B cell (primary cell): ENCODE results near the gene COMT. TPM values are rescaled to one million over a fixed set of nuclear protein-coding genes. Genes with fewer than 3 reads are reported as not detected.

Experiments used
- ATAC-seq: fragments of 200-7000 bp; cut with Tn5 transposase; one replicate; pipeline ENCODE4 v1.10.0; 2021; ENCODE audit warnings: low read depth, mild to moderate bottlenecking, moderate number of reproducible peaks, moderate library complexity
- CTCF ChIA-PET: fragments of 350-600 bp; sonication (Branson Sonifier 250); formaldehyde crosslinking; loops from one replicate; lab custom pipeline; 2021; ENCODE audit warnings: antibody characterized with exemption, inconsistent platforms; lab: Charles Lee
- POLR2A ChIA-PET: fragments of 350-600 bp; sonication (Branson Sonifier 250); formaldehyde crosslinking; loops from one replicate; lab custom pipeline; 2021; ENCODE audit warnings: antibody characterized with exemption; lab: Charles Lee
- DNase-seq: peaks from one replicate; pipeline ENCODE4 v3.0.0; 2013
- H2AFZ ChIP-seq: 2 replicates; pipeline ENCODE4 v1.6.1; 2012; ENCODE audit warnings: mild to moderate bottlenecking, low read depth, low read length; ENCODE audit not compliant: insufficient read depth, poor library complexity, severe bottlenecking
- H3K27ac ChIP-seq, 2 donors: 1 replicate in 1 of 2; 2 replicates in 1 of 2; pipeline ENCODE4 v1.5.1; 2012 to 2013; ENCODE audit warnings: low read length in 2 of 2, mild to moderate bottlenecking in 2 of 2, moderate library complexity in 1 of 2
- H3K27me3 ChIP-seq, 4 experiments: fragments of 200-600 bp in 1 of 4; sonication (generic) in 1 of 4; replicated peaks in 1 of 4; 1 replicate in 2 of 4; 2 replicates in 2 of 4; pipeline versions ENCODE4 v1.6.1 to v1.7.0; 2013 to 2016; ENCODE audit warnings: low read length in 3 of 4, mild to moderate bottlenecking in 2 of 4, mixed read lengths in 1 of 4, moderate library complexity in 1 of 4; ENCODE audit not compliant: insufficient read depth in 4 of 4, control insufficient read depth in 3 of 4; ENCODE audit errors: control extremely low read depth in 1 of 4
- H3K36me3 ChIP-seq, 2 experiments: replicated peaks in 1 of 2; 1 replicate in 1 of 2; 2 replicates in 1 of 2; pipeline versions ENCODE4 v1.6.1 to v1.7.1; 2013; ENCODE audit warnings: low read length in 1 of 2; ENCODE audit not compliant: insufficient read depth in 2 of 2, control insufficient read depth in 1 of 2; ENCODE audit errors: control extremely low read depth in 1 of 2, extremely low read depth in 1 of 2
- H3K4me1 ChIP-seq, 2 donors: fragments of 200-600 bp in 1 of 2; sonication (generic) in 1 of 2; 1 replicate in 1 of 2; 2 replicates in 1 of 2; pipeline versions ENCODE4 v1.5.1 to v1.6.1; 2013 to 2017; ENCODE audit warnings: low read length in 2 of 2; ENCODE audit not compliant: control insufficient read depth in 2 of 2, insufficient read depth in 2 of 2
- H3K4me2 ChIP-seq: replicated peaks from 2 replicates; pipeline ENCODE3; 2012; ENCODE audit warnings: mild to moderate bottlenecking, low read depth, low read length; ENCODE audit not compliant: poor library complexity, severe bottlenecking
- H3K4me3 ChIP-seq, 5 experiments: fragments of 200-600 bp in 1 of 5; sonication (generic) in 1 of 5; 1 replicate in 3 of 5; 2 replicates in 2 of 5; pipeline versions ENCODE4 v1.5.1 to v1.7.0; 2011 to 2016; ENCODE audit warnings: low read length in 4 of 5, mild to moderate bottlenecking in 4 of 5, low read depth in 2 of 5, control low read depth in 1 of 5, moderate library complexity in 1 of 5; ENCODE audit not compliant: insufficient read depth in 1 of 5; ENCODE audit errors: control extremely low read depth in 1 of 5, extremely low read depth in 1 of 5
- H3K79me2 ChIP-seq: fragments of 200-600 bp; sonication (generic); one replicate; pipeline ENCODE4 v1.6.0; 2016; ENCODE audit warnings: low read length; ENCODE audit not compliant: control insufficient read depth, insufficient read depth
- H3K9ac ChIP-seq: fragments of 200-600 bp; sonication (generic); 2 replicates; pipeline ENCODE4 v1.6.1; 2017; ENCODE audit warnings: mild to moderate bottlenecking, low read length, moderate library complexity
- H3K9me3 ChIP-seq, 3 donors: one replicate each; pipeline versions ENCODE4 v1.6.1 to v1.7.1; 2013; ENCODE audit warnings: low read length in 2 of 3; ENCODE audit not compliant: control insufficient read depth in 2 of 3, insufficient read depth in 1 of 3; ENCODE audit errors: control extremely low read depth in 1 of 3
- H4K20me1 ChIP-seq: 2 replicates; pipeline ENCODE4 v1.6.0; 2012; ENCODE audit warnings: mild to moderate bottlenecking, low read length; ENCODE audit not compliant: insufficient read depth, control insufficient read depth, poor library complexity, severe bottlenecking
- H3K27ac Mint-ChIP-seq: one replicate; pipeline ENCODE4 v1.8.0; 2021; ENCODE audit warnings: mixed read lengths
- H3K27me3 Mint-ChIP-seq: one replicate; pipeline ENCODE4 v1.8.0; 2021; ENCODE audit warnings: mixed read lengths
- H3K4me1 Mint-ChIP-seq: one replicate; pipeline ENCODE4 v1.8.0; 2021; ENCODE audit warnings: mixed read lengths
- H3K4me3 Mint-ChIP-seq: one replicate; pipeline ENCODE4 v1.8.0; 2021; ENCODE audit warnings: mixed read lengths
- H3K9me3 Mint-ChIP-seq: one replicate; pipeline ENCODE4 v1.8.0; 2022; ENCODE audit warnings: mixed read lengths; ENCODE audit not compliant: insufficient read depth
- EZH2 ChIP-seq: IDR thresholded peaks from 2 replicates; pipeline ENCODE4 v1.6.1; 2012; ENCODE audit warnings: borderline replicate concordance, low read depth, mild to moderate bottlenecking, moderate library complexity, low read length; ENCODE audit not compliant: insufficient read depth, poor library complexity, severe bottlenecking
- WGBS: methylation state at CpG from one replicate; pipeline ENCODE4 v1.1.5; 2013; ENCODE audit warnings: missing lambda C conversion rate; ENCODE audit not compliant: insufficient coverage; 5-methylcytosine and 5-hydroxymethylcytosine counted together
- intact Hi-C: fragments of 100-400 bp; cut with micrococcal nuclease; formaldehyde crosslinking; loops from one replicate; pipeline ENCODE4 v1.10.0; 2022
- polyA plus RNA-seq: library from polyadenylated mRNA; depleted of rRNA; stranded (reverse); fragments of >200 nt; gene quantifications from 2 replicates; pipeline ENCODE4 v1.2.3, GENCODE V29; 2012
- total RNA-seq, 2 donors: library from RNA; stranded (reverse); fragments of 120-200 nt in 1 of 2; gene quantifications; 1 replicate in 1 of 2; 2 replicates in 1 of 2; pipeline versions ENCODE4 v1.2.3 to v1.2.4, GENCODE V29; 2013 to 2022
- TF ChIP-seq, protein P1 (sequence below): fragments of 200-600 bp; IDR thresholded peaks from one replicate; pipeline ENCODE4 v1.8.0; 2022; ENCODE audit warnings: antibody characterized with exemption, mild to moderate bottlenecking

COMT gene
- total and polyA plus RNA-seq, 2 donors (not counting 1 experiment from before 2014, with no cell fraction given) = 32.6 to 58.3 TPM

DNA sequence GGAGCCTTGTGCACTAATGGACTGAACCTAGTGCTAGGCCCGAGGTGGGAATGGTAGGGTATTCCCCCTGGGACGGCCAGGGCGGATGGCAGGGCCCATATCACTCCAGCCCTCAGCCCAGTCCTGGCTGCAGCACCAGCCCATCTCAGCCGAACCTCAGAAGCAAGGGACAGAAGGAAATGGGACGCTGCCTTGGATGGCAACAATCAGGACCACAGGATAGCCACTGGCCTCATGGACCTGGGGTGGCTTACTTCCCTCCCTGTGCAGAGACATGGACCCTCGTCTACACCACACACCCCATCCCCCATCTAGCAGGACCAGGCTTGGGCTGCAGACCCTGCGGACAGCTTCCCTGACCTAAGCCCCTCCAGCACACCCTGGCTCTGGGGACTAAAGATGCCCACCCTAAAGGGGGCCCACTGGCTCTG is 50.9 kb downstream of the COMT start:
- CTCF ChIA-PET = no interaction called here
- no peaks in the 10 kb centered on the region for H3K27me3 ChIP-seq
- POLR2A ChIA-PET = no interaction called here
- no peak overlapping the region for H2AFZ ChIP-seq
- H3K9ac ChIP-seq = no peak overlapping the region
- Mint-ChIP-seq H3K4me3 (no peak overlapping the region), H3K27me3 (no peaks in the 10 kb centered on the region), H3K27ac (no peak overlapping the region), H3K4me1 (no peaks in the 10 kb centered on the region), H3K9me3 (no peaks in the 10 kb centered on the region)
- ATAC-seq (no peak), DNase-seq (no peak)
- no peak overlapping the region for H3K4me3 ChIP-seq
- H3K4me2 ChIP-seq = no peak overlapping the region
- no peaks in the 10 kb centered on the region for H3K36me3 ChIP-seq
- H3K27ac ChIP-seq = no peak overlapping the region
- peaks cover 0 to under 1% of the 10 kb centered on the region in 2 donors for H3K4me1 ChIP-seq
- H3K9me3 ChIP-seq = peaks cover 0 to 1% (median 0%) of the 10 kb centered on the region in 3 donors
- no peaks in the 10 kb centered on the region for H4K20me1 ChIP-seq
- 84% methylated on average over 7 of the region's 7 CpGs for WGBS
- no peaks in the 10 kb centered on the region for H3K79me2 ChIP-seq
- intact Hi-C loops = no loop called here
- TF ChIP-seq, protein P1, sequence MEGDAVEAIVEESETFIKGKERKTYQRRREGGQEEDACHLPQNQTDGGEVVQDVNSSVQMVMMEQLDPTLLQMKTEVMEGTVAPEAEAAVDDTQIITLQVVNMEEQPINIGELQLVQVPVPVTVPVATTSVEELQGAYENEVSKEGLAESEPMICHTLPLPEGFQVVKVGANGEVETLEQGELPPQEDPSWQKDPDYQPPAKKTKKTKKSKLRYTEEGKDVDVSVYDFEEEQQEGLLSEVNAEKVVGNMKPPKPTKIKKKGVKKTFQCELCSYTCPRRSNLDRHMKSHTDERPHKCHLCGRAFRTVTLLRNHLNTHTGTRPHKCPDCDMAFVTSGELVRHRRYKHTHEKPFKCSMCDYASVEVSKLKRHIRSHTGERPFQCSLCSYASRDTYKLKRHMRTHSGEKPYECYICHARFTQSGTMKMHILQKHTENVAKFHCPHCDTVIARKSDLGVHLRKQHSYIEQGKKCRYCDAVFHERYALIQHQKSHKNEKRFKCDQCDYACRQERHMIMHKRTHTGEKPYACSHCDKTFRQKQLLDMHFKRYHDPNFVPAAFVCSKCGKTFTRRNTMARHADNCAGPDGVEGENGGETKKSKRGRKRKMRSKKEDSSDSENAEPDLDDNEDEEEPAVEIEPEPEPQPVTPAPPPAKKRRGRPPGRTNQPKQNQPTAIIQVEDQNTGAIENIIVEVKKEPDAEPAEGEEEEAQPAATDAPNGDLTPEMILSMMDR = no peak
- no peak for TF ChIP-seq EZH2

DNA sequence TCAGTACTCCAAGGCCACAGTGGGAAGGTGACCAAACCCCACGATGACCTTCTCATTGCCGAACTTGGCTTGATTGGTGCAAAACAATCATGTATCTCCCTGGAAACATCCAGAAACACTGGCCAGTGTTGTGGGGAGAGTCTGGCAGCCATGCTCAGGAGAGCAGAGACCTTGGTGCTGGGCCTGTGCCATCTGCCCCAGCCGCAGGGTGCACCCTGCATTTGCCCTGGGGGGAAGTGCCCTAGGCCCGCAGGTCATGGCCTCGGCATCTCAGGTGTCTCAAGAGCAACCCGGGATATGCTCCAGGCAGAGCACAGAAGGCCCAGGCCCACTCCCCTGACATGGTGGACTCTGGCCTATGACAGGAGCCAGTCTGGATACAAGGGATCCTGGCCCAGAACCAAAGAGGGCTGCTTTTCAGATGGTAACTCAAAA is 51.4 kb downstream of the COMT start:
- Mint-ChIP-seq H3K4me1 (no peaks in the 10 kb centered on the region), H3K27me3 (no peaks in the 10 kb centered on the region), H3K4me3 (no peak overlapping the region), H3K27ac (no peak overlapping the region), H3K9me3 (no peaks in the 10 kb centered on the region)
- ChIA-PET POLR2A (no interaction called here), CTCF (no interaction called here)
- intact Hi-C loops = no loop called here
- Histone ChIP-seq H3K4me3 (no peak overlapping the region), H3K27ac (no peak overlapping the region), H3K36me3 (no peaks in the 10 kb centered on the region), H2AFZ (no peak overlapping the region), H3K9me3 (no peaks in the 10 kb centered on the region), H4K20me1 (no peaks in the 10 kb centered on the region), H3K4me2 (no peak overlapping the region), H3K4me1 (no peaks in the 10 kb centered on the region), H3K27me3 (no peaks in the 10 kb centered on the region), H3K79me2 (no peaks in the 10 kb centered on the region), H3K9ac (no peak overlapping the region)
- no peak for ATAC-seq
- DNase-seq = no peak
- WGBS = 97% methylated on average over 6 of the region's 6 CpGs
- TF ChIP-seq EZH2 = no peak
- TF ChIP-seq, protein P1 = no peak
